Loucy (cell line): ENCODE results near the gene SLC17A9.

ENCODE experiments used
- H2AFZ ChIP-seq: fragments of 200-600 bp; sonication (generic); 2 replicates; pipeline ENCODE4 v1.6.0; 2016; ENCODE audit warnings: antibody characterized with exemption, mild to moderate bottlenecking, low read length, moderate library complexity
- H3F3A ChIP-seq: fragments of 200-600 bp; 2 replicates; pipeline ENCODE4 v1.6.0; 2016; ENCODE audit warnings: antibody characterized with exemption, low read depth, mild to moderate bottlenecking
- H3K27me3 ChIP-seq: fragments of 200-600 bp; sonication (generic); 2 replicates; pipeline ENCODE4 v1.6.1; 2014; ENCODE audit warnings: low read length, mild to moderate bottlenecking; ENCODE audit not compliant: insufficient read depth, poor library complexity, severe bottlenecking
- H3K36me3 ChIP-seq: fragments of 200-600 bp; sonication (generic); 2 replicates; pipeline ENCODE4 v1.6.1; 2016; ENCODE audit warnings: low read length; ENCODE audit not compliant: insufficient read depth
- H3K4me1 ChIP-seq: fragments of 200-600 bp; sonication (generic); 2 replicates; pipeline ENCODE4 v1.5.1; 2014; ENCODE audit warnings: low read length, mild to moderate bottlenecking; ENCODE audit not compliant: insufficient read depth, poor library complexity, severe bottlenecking
- H3K4me2 ChIP-seq: fragments of 200-600 bp; sonication (generic); 2 replicates; pipeline ENCODE4 v1.6.0; 2014; ENCODE audit warnings: antibody characterized with exemption, low read length, low read depth, mild to moderate bottlenecking; ENCODE audit not compliant: poor library complexity, severe bottlenecking
- H3K4me3 ChIP-seq: fragments of 200-600 bp; sonication (generic); 2 replicates; pipeline ENCODE4 v1.5.1; 2014; ENCODE audit warnings: low read length, mild to moderate bottlenecking, mixed read lengths; ENCODE audit not compliant: poor library complexity, severe bottlenecking
- H3K79me2 ChIP-seq: fragments of 200-600 bp; sonication (generic); 2 replicates; pipeline ENCODE4 v1.6.1; 2014; ENCODE audit warnings: low read length; ENCODE audit not compliant: insufficient read depth
- H3K9ac ChIP-seq: fragments of 200-600 bp; sonication (generic); 2 replicates; pipeline ENCODE4 v1.6.0; 2014; ENCODE audit warnings: mild to moderate bottlenecking, low read depth, low read length, moderate library complexity; ENCODE audit not compliant: poor library complexity, severe bottlenecking
- H3K9me2 ChIP-seq: fragments of 200-600 bp; sonication (generic); replicated peaks from 2 replicates; pipeline ENCODE4 v1.6.1; 2016; ENCODE audit warnings: low read depth, low read length, mixed read lengths
- H3K9me3 ChIP-seq: fragments of 200-600 bp; sonication (generic); 2 replicates; pipeline ENCODE4 v1.6.1; 2014; ENCODE audit warnings: mild to moderate bottlenecking, antibody characterized with exemption, low read length, low read depth; ENCODE audit not compliant: insufficient read depth
- H4K20me1 ChIP-seq: fragments of 200-600 bp; sonication (generic); 2 replicates; pipeline ENCODE4 v1.6.0; 2014; ENCODE audit warnings: antibody characterized with exemption, low read length, mild to moderate bottlenecking; ENCODE audit not compliant: insufficient read depth, poor library complexity, severe bottlenecking
- EZH2phosphoT487 ChIP-seq: fragments of 200-600 bp; IDR thresholded peaks from 2 replicates; pipeline ENCODE4 v1.6.1; 2018; ENCODE audit warnings: antibody characterized with exemption, mild to moderate bottlenecking, moderate library complexity, borderline replicate concordance
- TF ChIP-seq, protein P1 (sequence below): fragments of 200-600 bp; sonication (generic); conservative IDR thresholded peaks from 2 replicates; pipeline ENCODE4 v1.5.1; 2014; ENCODE audit warnings: mild to moderate bottlenecking, antibody characterized with exemption, low read length

Gene SLC17A9

DNA sequence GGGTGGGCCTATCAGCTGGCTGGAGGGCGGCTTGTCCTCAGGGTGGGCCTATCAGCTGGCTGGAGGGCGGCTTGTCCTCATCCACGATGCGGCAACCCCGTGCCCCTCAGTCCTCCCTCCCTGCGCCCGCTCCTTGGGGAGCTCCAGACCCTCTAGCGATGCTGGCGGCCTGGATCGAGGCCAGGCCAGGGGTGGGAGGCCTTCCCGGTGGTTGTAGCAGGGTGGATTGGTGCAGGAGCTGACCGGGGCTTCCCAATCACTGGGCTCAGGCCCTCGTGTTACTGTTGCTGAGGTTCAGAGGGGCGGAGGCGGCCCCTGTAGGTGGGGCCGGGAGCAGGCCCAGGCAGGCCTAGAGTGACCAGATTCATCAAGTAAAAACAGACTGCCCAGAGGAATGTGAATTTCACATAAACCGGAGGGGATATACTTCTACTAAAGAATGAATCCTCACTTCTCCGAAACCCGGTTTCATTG lies 8.8 kb downstream of the SLC17A9 start:
- H3K4me3 ChIP-seq: peak overlapping the region; percentile 60
- H3F3A ChIP-seq: no peaks in the 10 kb centered on the region
- no peak overlapping the region for H2AFZ ChIP-seq
- H4K20me1 ChIP-seq: peaks cover 2% of the 10 kb centered on the region
- peak overlapping the region; percentile 42 for H3K4me2 ChIP-seq
- no peak for TF ChIP-seq EZH2phosphoT487
- TF ChIP-seq, protein P1, sequence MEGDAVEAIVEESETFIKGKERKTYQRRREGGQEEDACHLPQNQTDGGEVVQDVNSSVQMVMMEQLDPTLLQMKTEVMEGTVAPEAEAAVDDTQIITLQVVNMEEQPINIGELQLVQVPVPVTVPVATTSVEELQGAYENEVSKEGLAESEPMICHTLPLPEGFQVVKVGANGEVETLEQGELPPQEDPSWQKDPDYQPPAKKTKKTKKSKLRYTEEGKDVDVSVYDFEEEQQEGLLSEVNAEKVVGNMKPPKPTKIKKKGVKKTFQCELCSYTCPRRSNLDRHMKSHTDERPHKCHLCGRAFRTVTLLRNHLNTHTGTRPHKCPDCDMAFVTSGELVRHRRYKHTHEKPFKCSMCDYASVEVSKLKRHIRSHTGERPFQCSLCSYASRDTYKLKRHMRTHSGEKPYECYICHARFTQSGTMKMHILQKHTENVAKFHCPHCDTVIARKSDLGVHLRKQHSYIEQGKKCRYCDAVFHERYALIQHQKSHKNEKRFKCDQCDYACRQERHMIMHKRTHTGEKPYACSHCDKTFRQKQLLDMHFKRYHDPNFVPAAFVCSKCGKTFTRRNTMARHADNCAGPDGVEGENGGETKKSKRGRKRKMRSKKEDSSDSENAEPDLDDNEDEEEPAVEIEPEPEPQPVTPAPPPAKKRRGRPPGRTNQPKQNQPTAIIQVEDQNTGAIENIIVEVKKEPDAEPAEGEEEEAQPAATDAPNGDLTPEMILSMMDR: no peak; the same call in 1 of the 2 replicates
- H3K9me2 ChIP-seq: no peaks in the 10 kb centered on the region
- peaks cover 37% of the 10 kb centered on the region for H3K4me1 ChIP-seq
- peaks cover 46% of the 10 kb centered on the region for H3K79me2 ChIP-seq
- peaks cover 19% of the 10 kb centered on the region; the same call in 1 of the 2 replicates for H3K36me3 ChIP-seq
- H3K9ac ChIP-seq: peak overlapping the region; percentile 44
- no peaks in the 10 kb centered on the region for H3K9me3 ChIP-seq
- H3K27me3 ChIP-seq: no peaks in the 10 kb centered on the region

DNA sequence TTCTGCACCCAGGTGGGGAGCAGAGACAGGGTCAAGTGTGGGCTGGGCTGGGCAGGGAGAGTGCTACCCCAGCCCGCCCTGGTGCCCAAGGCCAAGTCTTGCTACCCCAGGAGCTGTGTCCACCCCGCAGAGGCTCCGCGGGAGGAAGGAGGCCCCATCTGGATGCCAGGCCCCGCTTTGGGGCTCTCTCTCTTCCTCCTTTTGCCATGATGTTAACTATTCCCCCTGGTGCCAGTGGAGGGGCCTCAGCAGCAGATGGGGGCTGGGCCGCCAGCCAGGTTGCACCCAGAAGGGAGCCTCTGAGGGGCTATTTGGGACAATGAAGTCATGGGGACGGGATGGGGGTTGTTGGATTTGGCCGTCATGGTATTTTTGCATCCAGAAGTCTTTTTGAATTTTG lies 9.3 kb downstream of the SLC17A9 start:
- H3K9me3 ChIP-seq: no peaks in the 10 kb centered on the region
- peaks cover 41% of the 10 kb centered on the region for H3K79me2 ChIP-seq
- no peak overlapping the region for H2AFZ ChIP-seq
- no peaks in the 10 kb centered on the region for H3F3A ChIP-seq
- peak overlapping the region; percentile 42 for H3K4me2 ChIP-seq
- H3K4me1 ChIP-seq: peaks cover 36% of the 10 kb centered on the region
- no peaks in the 10 kb centered on the region for H3K27me3 ChIP-seq
- peaks cover 19% of the 10 kb centered on the region; the same call in 1 of the 2 replicates for H3K36me3 ChIP-seq
- H3K4me3 ChIP-seq: peak overlapping the region; percentile 60
- H3K9me2 ChIP-seq: no peaks in the 10 kb centered on the region
- peaks cover 2% of the 10 kb centered on the region for H4K20me1 ChIP-seq
- H3K9ac ChIP-seq: peak overlapping the region; percentile 44
- TF ChIP-seq, protein P1: no peak
- no peak for TF ChIP-seq EZH2phosphoT487

GRCh38 chr20:62962221-62962879 lies 9.8 kb downstream of the SLC17A9 start:
- peaks cover 36% of the 10 kb centered on the region for H3K4me1 ChIP-seq
- H3K4me3 ChIP-seq: no peak overlapping the region

More at GRCh38 chr20:62962221-62962879, 9.8 kb downstream of the SLC17A9 start:
- Histone ChIP-seq H3K4me2 (peak overlapping the region; percentile 42), H2AFZ (no peak overlapping the region), H3K36me3 (peaks cover 19% of the 10 kb centered on the region; the same call in 1 of the 2 replicates), H3K79me2 (peaks cover 38% of the 10 kb centered on the region), H4K20me1 (peaks cover 2% of the 10 kb centered on the region), H3K9me3 (no peaks in the 10 kb centered on the region), H3K27me3 (no peaks in the 10 kb centered on the region), H3F3A (no peaks in the 10 kb centered on the region), H3K9me2 (no peaks in the 10 kb centered on the region), H3K9ac (peak overlapping the region; percentile 44)
- TF ChIP-seq EZH2phosphoT487: no peak
- TF ChIP-seq, protein P1: no peak
